OCI-LY1 (cell line): ENCODE measurements around the gene ADSL.

ENCODE experiments used
- H2AFZ ChIP-seq: fragments of 200-600 bp; sonication (generic), shearing (Covaris generic); 2 replicates; pipeline ENCODE4 v1.6.0; 2014; ENCODE audit warnings: antibody characterized with exemption, mild to moderate bottlenecking, low read length
- H3F3A ChIP-seq: fragments of 200-600 bp; sonication (generic), shearing (Covaris generic); 2 replicates; pipeline ENCODE4 v1.6.0; 2014; ENCODE audit warnings: mild to moderate bottlenecking, antibody characterized with exemption, low read length, moderate library complexity; ENCODE audit not compliant: insufficient read depth
- H3K27ac ChIP-seq: fragments of 200-600 bp; sonication (generic); 2 replicates; pipeline ENCODE4 v1.5.1; 2014; ENCODE audit warnings: low read length, mixed run types, mild to moderate bottlenecking, low read depth; ENCODE audit not compliant: poor library complexity, severe bottlenecking
- H3K27me3 ChIP-seq: fragments of 200-600 bp; sonication (generic); 2 replicates; pipeline ENCODE4 v1.6.0; 2014; ENCODE audit warnings: antibody characterized with exemption, mild to moderate bottlenecking, low read length, moderate library complexity; ENCODE audit not compliant: insufficient read depth
- H3K36me3 ChIP-seq: fragments of 200-600 bp; sonication (generic); 2 replicates; pipeline ENCODE4 v1.6.1; 2014; ENCODE audit warnings: mild to moderate bottlenecking, antibody characterized with exemption, low read length, moderate library complexity, mixed read lengths; ENCODE audit not compliant: insufficient read depth
- H3K4me1 ChIP-seq: fragments of 200-600 bp; sonication (generic); 2 replicates; pipeline ENCODE4 v1.5.1; 2014; ENCODE audit warnings: mild to moderate bottlenecking, low read length, moderate library complexity; ENCODE audit not compliant: insufficient read depth, severe bottlenecking
- H3K4me2 ChIP-seq: fragments of 200-600 bp; sonication (generic), shearing (Covaris generic); 2 replicates; pipeline ENCODE4 v1.6.1; 2014; ENCODE audit warnings: low read length
- H3K4me3 ChIP-seq: fragments of 200-600 bp; sonication (generic); 2 replicates; pipeline ENCODE4 v1.5.1; 2014; ENCODE audit warnings: low read length, low read depth, mild to moderate bottlenecking, mixed read lengths; ENCODE audit not compliant: poor library complexity, severe bottlenecking
- H3K79me2 ChIP-seq: fragments of 200-600 bp; shearing (Covaris generic); 2 replicates; pipeline ENCODE4 v1.6.1; 2016; ENCODE audit warnings: mixed run types, low read length, mixed read lengths; ENCODE audit not compliant: insufficient read depth
- H3K9ac ChIP-seq: fragments of 200-600 bp; sonication (generic), shearing (Covaris generic); 2 replicates; pipeline ENCODE4 v1.6.1; 2014; ENCODE audit warnings: mild to moderate bottlenecking, low read length, mixed read lengths
- H3K9me2 ChIP-seq: fragments of 200-600 bp; sonication (generic), shearing (Covaris generic); 2 replicates; pipeline ENCODE4 v1.6.1; 2014; ENCODE audit warnings: low read depth, mild to moderate bottlenecking, low read length, mixed read lengths
- H3K9me3 ChIP-seq: fragments of 200-600 bp; shearing (Covaris generic); 2 replicates; pipeline ENCODE4 v1.6.1; 2014; ENCODE audit warnings: low read length, mixed read lengths
- H4K20me1 ChIP-seq: fragments of 200-600 bp; sonication (generic), shearing (Covaris generic); 2 replicates; pipeline ENCODE4 v1.6.0; 2016; ENCODE audit warnings: mild to moderate bottlenecking, low read length; ENCODE audit not compliant: insufficient read depth
- EZH2 ChIP-seq: fragments of 200-600 bp; sonication (generic), shearing (Covaris generic); IDR thresholded peaks from 2 replicates; pipeline ENCODE4 v1.8.0; 2017; ENCODE audit warnings: borderline replicate concordance, mixed run types, mild to moderate bottlenecking, antibody characterized with exemption, low read length, moderate library complexity, mixed read lengths
- TF ChIP-seq, protein P1 (sequence below): fragments of 200-600 bp; sonication (generic), shearing (Covaris generic); IDR thresholded peaks from 2 replicates; pipeline ENCODE4 v1.5.1; 2017; ENCODE audit warnings: mild to moderate bottlenecking, antibody characterized with exemption, low read length, moderate library complexity, mixed read lengths

The ADSL gene

GRCh38 chr22:40405178-40406062 lies 59.1 kb downstream of the ADSL start:
- peaks cover 99% of the 10 kb centered on the region for H3K36me3 ChIP-seq

GRCh38 chr22:40406063-40406890 lies 60.0 kb downstream of the ADSL start:
- no peak overlapping the region for H3K4me3 ChIP-seq
- H3K27me3 ChIP-seq, result no peaks in the 10 kb centered on the region
- peaks cover 15% of the 10 kb centered on the region for H3K4me1 ChIP-seq
- no peaks in the 10 kb centered on the region for H4K20me1 ChIP-seq
- peaks cover 7% of the 10 kb centered on the region; the same call in 1 of the 2 replicates for H3F3A ChIP-seq
- H2AFZ ChIP-seq, result no peak overlapping the region
- no peaks in the 10 kb centered on the region for H3K79me2 ChIP-seq
- no peak overlapping the region for H3K4me2 ChIP-seq
- H3K9me2 ChIP-seq, result no peaks in the 10 kb centered on the region
- TF ChIP-seq, protein P1, sequence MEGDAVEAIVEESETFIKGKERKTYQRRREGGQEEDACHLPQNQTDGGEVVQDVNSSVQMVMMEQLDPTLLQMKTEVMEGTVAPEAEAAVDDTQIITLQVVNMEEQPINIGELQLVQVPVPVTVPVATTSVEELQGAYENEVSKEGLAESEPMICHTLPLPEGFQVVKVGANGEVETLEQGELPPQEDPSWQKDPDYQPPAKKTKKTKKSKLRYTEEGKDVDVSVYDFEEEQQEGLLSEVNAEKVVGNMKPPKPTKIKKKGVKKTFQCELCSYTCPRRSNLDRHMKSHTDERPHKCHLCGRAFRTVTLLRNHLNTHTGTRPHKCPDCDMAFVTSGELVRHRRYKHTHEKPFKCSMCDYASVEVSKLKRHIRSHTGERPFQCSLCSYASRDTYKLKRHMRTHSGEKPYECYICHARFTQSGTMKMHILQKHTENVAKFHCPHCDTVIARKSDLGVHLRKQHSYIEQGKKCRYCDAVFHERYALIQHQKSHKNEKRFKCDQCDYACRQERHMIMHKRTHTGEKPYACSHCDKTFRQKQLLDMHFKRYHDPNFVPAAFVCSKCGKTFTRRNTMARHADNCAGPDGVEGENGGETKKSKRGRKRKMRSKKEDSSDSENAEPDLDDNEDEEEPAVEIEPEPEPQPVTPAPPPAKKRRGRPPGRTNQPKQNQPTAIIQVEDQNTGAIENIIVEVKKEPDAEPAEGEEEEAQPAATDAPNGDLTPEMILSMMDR, result no peak
- TF ChIP-seq EZH2, result no peak
- H3K9ac ChIP-seq, result no peak overlapping the region
- peaks cover 100% of the 10 kb centered on the region for H3K36me3 ChIP-seq
- H3K27ac ChIP-seq, result no peak overlapping the region
- H3K9me3 ChIP-seq, result no peaks in the 10 kb centered on the region

More at GRCh38 chr22:40405178-40406062, 59.1 kb downstream of the ADSL start:
- Histone ChIP-seq H4K20me1 (no peaks in the 10 kb centered on the region), H3K27ac (no peak overlapping the region), H3K4me3 (no peak overlapping the region), H3K4me2 (no peak overlapping the region), H3K9me3 (no peaks in the 10 kb centered on the region), H3K4me1 (peaks cover 23% of the 10 kb centered on the region), H3F3A (peaks cover 7% of the 10 kb centered on the region; the same call in 1 of the 2 replicates), H3K27me3 (no peaks in the 10 kb centered on the region), H3K9ac (no peak overlapping the region), H2AFZ (no peak overlapping the region), H3K79me2 (no peaks in the 10 kb centered on the region), H3K9me2 (no peaks in the 10 kb centered on the region)
- TF ChIP-seq, protein P1, result no peak
- no peak for TF ChIP-seq EZH2

DNA sequence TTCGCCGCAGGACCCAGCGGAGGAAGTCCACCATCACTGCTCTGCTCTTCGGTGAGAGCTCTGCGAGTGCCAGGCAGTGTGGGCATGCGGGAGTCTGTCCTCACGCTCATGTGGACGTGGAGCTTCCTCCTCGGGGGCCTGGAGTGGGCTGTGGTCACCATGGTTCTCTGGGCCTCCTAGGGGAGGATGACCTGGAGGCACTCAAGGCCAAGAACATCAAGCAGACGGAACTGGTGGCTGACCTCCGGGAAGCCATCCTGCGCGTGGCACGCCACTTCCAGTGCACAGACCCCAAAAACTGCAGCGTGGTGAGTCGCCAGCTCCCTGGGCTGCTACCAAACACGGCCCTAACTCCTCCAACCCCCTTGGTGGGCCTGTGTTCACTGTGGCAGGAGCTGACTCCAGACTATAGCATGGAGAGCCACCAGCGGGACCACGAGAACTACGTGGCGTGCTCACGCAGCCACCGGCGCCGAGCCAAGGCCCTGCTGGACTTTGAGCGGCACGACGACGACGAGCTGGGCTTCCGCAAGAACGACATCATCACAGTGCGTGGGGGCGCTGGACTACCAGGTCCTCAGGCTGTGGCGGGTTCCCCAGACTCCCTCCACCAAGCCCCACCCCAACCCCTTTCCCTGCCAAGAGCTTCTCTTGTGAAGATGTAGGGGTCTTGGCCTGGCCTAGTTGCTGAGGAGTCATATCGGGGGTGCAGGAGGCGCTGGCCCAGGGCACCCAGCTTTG lies 60.9 kb downstream of the ADSL start:
- H3K9ac ChIP-seq, result no peak overlapping the region
- TF ChIP-seq, protein P1, result no peak
- TF ChIP-seq EZH2, result no peak
- peaks cover 4% of the 10 kb centered on the region; the same call in 1 of the 2 replicates for H3F3A ChIP-seq
- H2AFZ ChIP-seq, result no peak overlapping the region
- H4K20me1 ChIP-seq, result no peaks in the 10 kb centered on the region
- H3K4me1 ChIP-seq, result peaks cover 9% of the 10 kb centered on the region
- no peaks in the 10 kb centered on the region for H3K9me2 ChIP-seq
- no peaks in the 10 kb centered on the region for H3K79me2 ChIP-seq
- no peak overlapping the region for H3K27ac ChIP-seq
- no peaks in the 10 kb centered on the region for H3K27me3 ChIP-seq
- H3K4me3 ChIP-seq, result no peak overlapping the region
- H3K9me3 ChIP-seq, result no peaks in the 10 kb centered on the region
- H3K36me3 ChIP-seq, result peaks cover 100% of the 10 kb centered on the region
- H3K4me2 ChIP-seq, result no peak overlapping the region
